GM23338 (cell line): ENCODE measurements around the gene DPYSL5. TPM values are rescaled to one million over a fixed set of nuclear protein-coding genes. Genes with fewer than 3 reads are reported as not detected.

Experiments
- ATAC-seq: fragments of 200-7000 bp; cut with Tn5 transposase; 3 replicates; pipeline ENCODE4 v1.9.1; 2020
- DNase-seq: peaks from one replicate; pipeline ENCODE4 v3.0.0-alpha.2; 2015; ENCODE audit warnings: low spot score
- H2AFZ ChIP-seq: fragments of 200-600 bp; sonication (generic); 2 replicates; pipeline ENCODE4 v1.8.0; 2016; ENCODE audit warnings: antibody characterized with exemption, mild to moderate bottlenecking, moderate library complexity
- H3F3A ChIP-seq: fragments of 200-600 bp; sonication (generic); replicated peaks from 2 replicates; pipeline ENCODE4 v1.8.0; 2017; ENCODE audit warnings: antibody characterized with exemption, mixed run types, low read depth
- H3K27ac ChIP-seq: fragments of 200-600 bp; sonication (generic); 2 replicates; pipeline ENCODE4 v1.6.1; 2016; ENCODE audit warnings: low read depth
- H3K27me3 ChIP-seq: fragments of 200-600 bp; sonication (generic); 2 replicates; pipeline ENCODE4 v1.8.0; 2016; ENCODE audit warnings: mild to moderate bottlenecking, mixed run types, moderate library complexity; ENCODE audit not compliant: insufficient read depth
- H3K36me3 ChIP-seq: fragments of 200-600 bp; sonication (generic); 2 replicates; pipeline ENCODE4 v1.8.0; 2016; ENCODE audit warnings: mild to moderate bottlenecking; ENCODE audit not compliant: insufficient read depth
- H3K4me1 ChIP-seq: fragments of 200-600 bp; sonication (generic); 2 replicates; pipeline ENCODE4 v1.8.0; 2016; ENCODE audit warnings: mild to moderate bottlenecking, moderate library complexity; ENCODE audit not compliant: insufficient read depth
- H3K4me2 ChIP-seq: fragments of 200-600 bp; sonication (generic); 2 replicates; pipeline ENCODE4 v1.7.1; 2017; ENCODE audit warnings: mixed run types
- H3K4me3 ChIP-seq: fragments of 200-600 bp; sonication (generic); 2 replicates; pipeline ENCODE4 v1.6.1; 2016; ENCODE audit warnings: mixed run types
- H3K79me2 ChIP-seq: fragments of 200-600 bp; sonication (generic); replicated peaks from 2 replicates; pipeline ENCODE4 v1.8.0; 2017; ENCODE audit warnings: mild to moderate bottlenecking; ENCODE audit not compliant: insufficient read depth
- H3K9me2 ChIP-seq: fragments of 200-600 bp; sonication (generic); 2 replicates; pipeline ENCODE4 v1.8.0; 2017; ENCODE audit not compliant: insufficient read depth
- H4K20me1 ChIP-seq: fragments of 200-600 bp; sonication (generic); replicated peaks from 2 replicates; pipeline ENCODE4 v1.8.0; 2017; ENCODE audit warnings: mild to moderate bottlenecking; ENCODE audit not compliant: insufficient read depth
- H3K27ac Mint-ChIP-seq: 2 replicates; pipeline ENCODE4 v1.8.0; 2020; ENCODE audit warnings: inconsistent platforms, mild to moderate bottlenecking, moderate library complexity, mixed read lengths
- H3K27me3 Mint-ChIP-seq: 3 replicates; pipeline ENCODE4 v1.8.0; 2022; ENCODE audit warnings: low read depth, mild to moderate bottlenecking, moderate library complexity, mixed read lengths, inconsistent platforms; ENCODE audit not compliant: insufficient read depth, poor library complexity
- H3K36me3 Mint-ChIP-seq: 3 replicates; pipeline ENCODE4 v1.8.0; 2021; ENCODE audit warnings: low read depth, mild to moderate bottlenecking, inconsistent platforms, moderate library complexity, mixed read lengths
- H3K4me1 Mint-ChIP-seq: 3 replicates; pipeline ENCODE4 v1.8.0; 2020; ENCODE audit warnings: mild to moderate bottlenecking, inconsistent platforms, mixed read lengths
- H3K4me3 Mint-ChIP-seq: 3 replicates; pipeline ENCODE4 v1.8.0; 2021; ENCODE audit warnings: moderate library complexity, mild to moderate bottlenecking, inconsistent platforms, mixed read lengths
- H3K9me3 Mint-ChIP-seq: 3 replicates; pipeline ENCODE4 v1.8.0; 2020; ENCODE audit warnings: moderate library complexity, mild to moderate bottlenecking, inconsistent platforms, mixed read lengths
- CREB1 ChIP-seq: fragments of 250-450 bp; sonication (Bioruptor Pico); IDR thresholded peaks from 2 replicates; pipeline ENCODE4 v1.5.0; 2020; ENCODE audit warnings: low read depth, mild to moderate bottlenecking, moderate library complexity
- CTCF ChIP-seq, 2 experiments: fragments of 200-600 bp in 1 of 2; sonication (generic) in 1 of 2; conservative IDR thresholded peaks; 2 replicates each; pipeline versions ENCODE4 v1.5.1 to v1.6.1; 2016 to 2017; ENCODE audit warnings: antibody characterized with exemption in 2 of 2, low read depth in 2 of 2, mild to moderate bottlenecking in 2 of 2, moderate library complexity in 1 of 2
- EZH2 ChIP-seq: fragments of 200-600 bp; sonication (generic); IDR thresholded peaks from one replicate; pipeline ENCODE4 v1.8.0; 2017; ENCODE audit warnings: antibody characterized with exemption, mild to moderate bottlenecking, low read depth; ENCODE audit not compliant: unreplicated experiment
- EZH2phosphoT487 ChIP-seq: fragments of 200-600 bp; sonication (generic); IDR thresholded peaks from one replicate; pipeline ENCODE4 v1.8.1; 2018; ENCODE audit warnings: antibody characterized with exemption; ENCODE audit not compliant: unreplicated experiment
- JUNB ChIP-seq: IDR thresholded peaks from one replicate; pipeline ENCODE4 v1.6.1; 2016; ENCODE audit warnings: antibody characterized with exemption; ENCODE audit not compliant: unreplicated experiment
- NANOG ChIP-seq: IDR thresholded peaks from 2 replicates; pipeline ENCODE4 v1.6.1; 2016; ENCODE audit warnings: antibody characterized with exemption, borderline replicate concordance
- REST ChIP-seq: IDR thresholded peaks from one replicate; pipeline ENCODE4 v1.6.1; 2018; ENCODE audit warnings: antibody characterized with exemption; ENCODE audit not compliant: unreplicated experiment
- STAT1 ChIP-seq: IDR thresholded peaks from one replicate; pipeline ENCODE4 v1.6.1; 2016; ENCODE audit warnings: antibody characterized with exemption; ENCODE audit not compliant: unreplicated experiment
- ZNF114 ChIP-seq: fragments of 250-450 bp; sonication (Bioruptor Pico); IDR thresholded peaks from 2 replicates; pipeline ENCODE4 v1.5.0; 2020; ENCODE audit warnings: mild to moderate bottlenecking, moderate library complexity
- ZNF331 ChIP-seq: fragments of 250-450 bp; sonication (Bioruptor Pico); IDR thresholded peaks from 2 replicates; pipeline ENCODE4 v1.5.0; 2020; ENCODE audit warnings: low read depth, mild to moderate bottlenecking, moderate library complexity
- polyA plus RNA-seq: library from polyadenylated mRNA; unstranded; fragments of >200 nt; fragmentation: Nextera tagmentation; extraction: Ambion mirVana; gene quantifications from 2 replicates; pipeline ENCODE4 v1.2.1, GENCODE V29; 2016
- total RNA-seq: library from RNA; depleted of rRNA; stranded (reverse); fragments of >200 nt; shearing (Covaris generic); gene quantifications from 2 replicates; pipeline ENCODE4 v1.2.3, GENCODE V29; 2014

DPYSL5 gene
- total and polyA plus RNA-seq, 2 experiments from 2014 or later: 3.1 to 8.1 TPM

GRCh38 chr2:26916128-26916692 lies 68.3 kb downstream of the DPYSL5 start:
- Mint-ChIP-seq H3K36me3 (no peaks in the 10 kb centered on the region), H3K27ac (no peak overlapping the region), H3K9me3 (no peaks in the 10 kb centered on the region), H3K27me3 (no peaks in the 10 kb centered on the region), H3K4me3 (no peak overlapping the region), H3K4me1 (peaks cover 26% of the 10 kb centered on the region)
- Histone ChIP-seq H3F3A (peaks cover 4% of the 10 kb centered on the region; the same call in 1 of the 2 replicates), H3K27me3 (no peaks in the 10 kb centered on the region), H3K9me2 (no peaks in the 10 kb centered on the region), H2AFZ (no peak overlapping the region), H3K27ac (no peak overlapping the region), H4K20me1 (no peaks in the 10 kb centered on the region), H3K36me3 (no peaks in the 10 kb centered on the region), H3K4me3 (no peak overlapping the region), H3K4me2 (no peak overlapping the region), H3K79me2 (no peaks in the 10 kb centered on the region), H3K4me1 (peaks cover 20% of the 10 kb centered on the region)
- DNase-seq: no peak
- no peak for ATAC-seq
- TF ChIP-seq EZH2phosphoT487 (no peak), NANOG (no peak), CREB1 (no peak), ZNF114 (CRISPR knock-in tag) (no peak), EZH2 (no peak), ZNF331 (no peak), JUNB (no peak), REST (no peak), CTCF (conservative IDR thresholded peaks at IDR 0.05; ENCODE audit: low read depth in 2 of 2) (no peak)

- Mint-ChIP-seq H3K27me3 (no peaks in the 10 kb centered on the region), H3K9me3 (no peaks in the 10 kb centered on the region), H3K27ac (no peak overlapping the region), H3K4me1 (peaks cover 21% of the 10 kb centered on the region), H3K4me3 (no peak overlapping the region), H3K36me3 (no peaks in the 10 kb centered on the region)
- no peaks in the 10 kb centered on the region for H3K79me2 ChIP-seq
- TF ChIP-seq REST (no peak), CTCF (conservative IDR thresholded peaks at IDR 0.05; ENCODE audit: low read depth in 2 of 2) (no peak), STAT1 (no peak), JUNB (no peak), ZNF114 (CRISPR knock-in tag) (no peak), EZH2phosphoT487 (no peak)
- H3K9me2 ChIP-seq: no peaks in the 10 kb centered on the region
- peaks cover 4% of the 10 kb centered on the region; the same call in 1 of the 2 replicates for H3F3A ChIP-seq
- no peak overlapping the region for H3K27ac ChIP-seq
- H3K36me3 ChIP-seq: no peaks in the 10 kb centered on the region
- ATAC-seq (no peak), DNase-seq (no peak)
- peaks cover 12% of the 10 kb centered on the region for H3K4me1 ChIP-seq
- H4K20me1 ChIP-seq: no peaks in the 10 kb centered on the region
- H2AFZ ChIP-seq: no peak overlapping the region
- no peak overlapping the region for H3K4me3 ChIP-seq
- no peaks in the 10 kb centered on the region for H3K27me3 ChIP-seq
- H3K4me2 ChIP-seq: no peak overlapping the region
Observed at GRCh38 chr2:26917135-26917836, 69.4 kb downstream of the DPYSL5 start.
